Measurements from ENCODE around the gene FARP2.

DNA sequence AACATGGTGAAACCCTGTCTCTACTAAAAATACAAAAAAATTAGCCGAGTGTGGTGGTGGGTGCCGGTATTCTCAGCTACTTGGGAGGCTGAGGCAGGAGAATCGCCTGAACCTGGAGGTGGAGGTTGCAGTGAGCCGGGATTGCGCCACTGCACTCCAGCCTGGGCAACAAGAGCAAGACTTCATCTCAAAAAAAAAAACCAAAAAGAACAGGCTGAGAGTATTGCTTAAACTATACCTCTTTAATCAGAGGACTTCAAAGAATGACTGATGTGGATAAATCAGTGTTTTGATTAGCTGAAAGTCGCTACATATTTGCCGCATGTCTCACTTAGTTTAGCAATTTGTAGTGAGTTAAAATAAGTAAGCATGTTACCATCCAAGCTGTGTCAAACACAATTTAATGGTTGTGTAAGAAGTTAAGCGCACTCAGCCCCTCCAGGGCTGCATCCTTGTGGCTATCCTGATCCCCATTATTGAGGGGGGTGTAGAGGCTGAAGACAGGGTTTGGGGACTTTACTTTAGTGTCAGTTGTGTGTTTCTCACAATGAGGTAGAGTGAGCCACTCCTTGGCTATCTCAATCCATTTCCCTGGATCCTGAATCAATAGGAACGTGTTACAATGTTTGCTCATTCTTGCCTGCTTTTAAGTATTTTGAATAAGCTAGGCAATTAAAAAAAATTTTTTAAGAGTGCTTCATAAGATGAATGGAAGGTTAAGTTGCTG lies 11.0 kb upstream of the FARP2 start:
- TF ChIP-seq POLR2AphosphoS5 (IDR thresholded peaks at IDR 0.05): no peak
- TF ChIP-seq, protein P1, sequence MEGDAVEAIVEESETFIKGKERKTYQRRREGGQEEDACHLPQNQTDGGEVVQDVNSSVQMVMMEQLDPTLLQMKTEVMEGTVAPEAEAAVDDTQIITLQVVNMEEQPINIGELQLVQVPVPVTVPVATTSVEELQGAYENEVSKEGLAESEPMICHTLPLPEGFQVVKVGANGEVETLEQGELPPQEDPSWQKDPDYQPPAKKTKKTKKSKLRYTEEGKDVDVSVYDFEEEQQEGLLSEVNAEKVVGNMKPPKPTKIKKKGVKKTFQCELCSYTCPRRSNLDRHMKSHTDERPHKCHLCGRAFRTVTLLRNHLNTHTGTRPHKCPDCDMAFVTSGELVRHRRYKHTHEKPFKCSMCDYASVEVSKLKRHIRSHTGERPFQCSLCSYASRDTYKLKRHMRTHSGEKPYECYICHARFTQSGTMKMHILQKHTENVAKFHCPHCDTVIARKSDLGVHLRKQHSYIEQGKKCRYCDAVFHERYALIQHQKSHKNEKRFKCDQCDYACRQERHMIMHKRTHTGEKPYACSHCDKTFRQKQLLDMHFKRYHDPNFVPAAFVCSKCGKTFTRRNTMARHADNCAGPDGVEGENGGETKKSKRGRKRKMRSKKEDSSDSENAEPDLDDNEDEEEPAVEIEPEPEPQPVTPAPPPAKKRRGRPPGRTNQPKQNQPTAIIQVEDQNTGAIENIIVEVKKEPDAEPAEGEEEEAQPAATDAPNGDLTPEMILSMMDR (IDR thresholded peaks at IDR 0.05 in 8 of 11, conservative IDR thresholded peaks at IDR 0.05 in 3 of 11): no peak

All from spleen (tissue), 7 donors.